COR-L47 (cell line): Measurements from ENCODE around the gene CMYA5.

ENCODE experiments used
- DNase-seq: peaks from one replicate; lab custom pipeline; 2025; lab: John Stamatoyannopoulos, UW

CMYA5 gene

GRCh38 chr5:79834754-79835714 is 145.4 kb downstream of the CMYA5 start:
- no peak for DNase-seq

DNA sequence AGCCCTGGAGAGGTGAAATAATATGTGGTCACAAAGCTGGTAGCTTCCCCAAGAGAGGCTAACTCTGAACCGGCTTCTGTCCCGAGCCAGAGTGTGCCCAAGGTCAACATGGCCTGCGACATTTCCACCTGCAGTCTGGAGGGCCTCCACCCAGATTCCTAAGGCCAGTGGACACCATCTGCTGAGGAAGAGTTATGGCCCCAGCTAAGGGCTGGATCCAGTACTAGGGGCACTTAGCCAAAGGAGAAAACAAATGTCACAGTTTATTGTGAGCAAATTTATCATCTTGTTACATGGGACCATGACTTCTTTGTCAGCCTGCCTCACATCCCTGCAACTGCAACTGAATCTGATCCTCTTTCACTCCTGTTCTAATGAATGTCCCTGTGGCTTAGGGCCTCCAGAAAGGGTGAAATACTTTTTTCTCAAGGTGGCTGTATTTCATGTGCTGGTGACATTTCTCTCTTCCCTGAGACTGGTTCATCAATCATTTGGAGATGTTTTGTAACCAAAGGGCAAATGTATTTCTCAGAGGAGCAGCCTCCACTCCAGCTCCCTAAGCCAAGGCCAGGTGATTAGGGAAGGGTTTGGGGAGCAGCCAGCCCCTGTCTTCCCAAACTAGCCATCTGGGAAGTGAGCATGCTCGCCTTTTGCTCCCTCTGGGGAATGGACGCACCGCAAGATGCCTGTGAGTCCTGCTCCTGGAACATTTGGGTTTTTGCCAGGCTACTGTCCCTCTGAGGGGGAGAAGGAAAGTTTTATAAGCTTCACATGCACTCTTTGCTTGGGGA is 148.3 kb downstream of the CMYA5 start:
- no peak for DNase-seq

- DNase-seq: no peak
These were observed 150.7 kb downstream of the CMYA5 start for GRCh38 chr5:79840084-79840990.

DNA sequence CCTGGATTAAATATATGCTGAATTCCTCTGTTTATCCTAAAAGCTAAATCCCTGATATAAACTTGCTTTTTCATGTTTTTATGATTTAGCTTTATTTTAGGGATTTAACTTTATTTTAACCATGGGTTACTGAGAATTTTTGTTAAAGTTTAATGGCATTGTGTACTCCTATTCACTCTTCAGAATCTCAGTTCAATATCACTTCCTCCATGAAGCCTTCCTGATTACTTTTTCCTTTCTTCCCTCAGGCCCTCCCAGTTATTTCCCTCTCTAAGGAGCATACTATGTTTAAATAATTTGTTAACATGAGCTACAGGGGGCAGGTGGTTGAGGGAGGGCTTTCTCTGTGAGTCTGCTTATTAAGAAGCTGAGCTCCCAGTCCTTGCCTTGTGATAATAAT is 151.5 kb downstream of the CMYA5 start:
- DNase-seq: no peak

DNA sequence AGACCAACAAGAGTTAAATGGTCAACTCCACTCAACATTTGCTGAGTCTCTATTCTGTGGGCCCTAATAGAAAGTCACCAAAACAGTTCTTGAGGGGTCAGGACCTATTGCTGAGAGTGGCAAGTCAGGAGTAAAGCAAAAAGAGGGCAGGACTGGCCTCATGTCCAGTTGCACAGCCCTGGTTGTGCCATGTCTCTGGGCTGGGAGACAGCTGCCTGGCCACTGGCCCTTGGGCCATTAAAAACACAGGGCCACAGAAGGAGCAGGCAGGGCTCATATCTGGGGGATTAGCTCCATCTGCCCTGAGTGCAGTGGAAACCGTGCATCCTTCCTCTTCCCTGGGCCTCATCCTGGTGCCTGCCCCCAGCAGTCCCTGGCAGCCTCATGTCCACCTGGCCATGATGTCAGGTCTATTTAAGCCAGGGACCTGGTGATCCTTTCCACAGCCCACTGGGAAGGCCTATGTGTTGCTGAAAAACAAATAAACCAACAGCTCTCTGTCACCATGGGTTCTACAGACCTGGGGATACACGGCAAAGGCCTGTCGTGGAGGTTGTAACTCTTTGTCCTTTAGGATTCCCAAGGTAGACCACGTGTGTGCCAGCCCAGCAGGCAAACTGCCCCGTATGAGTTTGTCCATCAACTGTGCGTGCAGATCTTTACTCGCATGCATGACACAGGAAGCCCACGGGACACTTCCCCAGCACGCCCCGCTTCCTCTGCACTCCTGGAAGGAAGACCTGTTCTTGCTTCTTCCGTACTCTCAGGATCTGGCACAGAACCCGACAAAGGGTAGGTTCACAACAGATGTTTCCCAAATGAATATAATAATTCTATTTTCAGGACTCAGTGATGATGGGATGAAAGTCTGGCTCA is 152.6 kb downstream of the CMYA5 start:
- no peak for DNase-seq

GRCh38 chr5:79842991-79843390 is 153.4 kb downstream of the CMYA5 start:
- DNase-seq: no peak

- no peak for DNase-seq
These were observed 154.1 kb downstream of the CMYA5 start for GRCh38 chr5:79843450-79844388.

DNA sequence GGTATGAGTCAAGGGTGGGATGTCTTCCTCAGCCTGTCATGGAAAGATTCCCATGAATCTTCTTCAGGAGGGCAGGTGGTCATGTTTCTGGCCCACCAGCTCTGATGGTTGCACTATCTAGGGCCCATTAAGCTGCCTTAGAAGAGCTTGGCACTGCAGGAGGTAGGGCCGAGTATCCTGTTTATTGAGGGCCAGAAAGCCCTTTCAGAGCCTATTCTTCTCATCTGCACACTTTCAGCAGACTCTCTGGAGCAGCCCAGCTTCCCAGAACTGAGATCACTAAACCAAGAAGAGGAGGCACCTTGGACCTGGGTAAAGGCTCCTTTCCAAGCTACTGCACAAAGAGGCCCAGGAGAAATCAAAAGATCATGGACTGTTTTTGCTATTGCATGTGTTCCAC is 154.9 kb downstream of the CMYA5 start:
- DNase-seq: no peak

GRCh38 chr5:79845448-79846197 is 156.0 kb downstream of the CMYA5 start:
- no peak for DNase-seq

- no peak for DNase-seq
These were observed 156.5 kb downstream of the CMYA5 start for GRCh38 chr5:79846198-79846521.

DNA sequence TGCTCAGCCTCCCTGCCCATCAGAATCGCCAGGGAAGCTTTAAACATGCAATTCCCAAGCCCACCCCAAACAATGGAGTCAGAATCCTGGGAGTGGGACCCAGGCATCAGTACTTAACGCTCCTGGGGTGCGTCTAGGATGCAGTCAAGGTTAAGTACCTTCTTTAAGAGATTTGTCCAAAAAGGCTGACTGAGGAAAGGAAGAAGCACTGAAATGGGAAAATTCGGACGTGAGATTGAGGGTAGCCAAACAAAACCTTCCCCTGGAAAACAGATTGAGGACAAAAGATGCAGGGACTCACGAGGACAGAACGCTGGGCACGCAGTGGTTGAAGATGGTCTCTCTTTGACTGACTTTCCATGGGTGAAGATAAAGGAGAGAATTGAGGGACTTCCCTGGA is 157.9 kb downstream of the CMYA5 start:
- DNase-seq: no peak

DNA sequence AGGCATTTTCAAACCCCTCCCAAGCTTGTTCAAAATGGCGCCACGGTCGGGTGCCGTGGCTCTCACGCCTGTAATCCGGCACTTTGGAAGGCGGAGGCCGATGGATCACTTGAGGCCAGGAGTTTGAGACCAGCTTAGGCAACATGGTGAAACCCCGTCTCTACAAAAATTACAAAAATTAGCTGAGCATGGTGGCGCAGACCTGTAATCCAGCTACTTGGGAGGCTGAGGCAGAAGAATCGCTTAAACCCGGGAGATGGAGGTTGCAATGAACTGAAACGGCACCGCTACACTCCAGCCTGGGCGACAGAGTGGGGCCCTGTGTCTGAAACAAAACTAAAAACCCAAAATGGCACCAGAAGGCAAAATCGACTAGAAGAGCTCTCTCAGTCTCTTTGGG is 159.4 kb downstream of the CMYA5 start:
- no peak for DNase-seq
